ENCODE results near the gene KCNJ9. TPM values are rescaled to one million over a fixed set of nuclear protein-coding genes. Genes with fewer than 3 reads are reported as not detected.
"Not testable (repeated sequence)": the region's sequence is repeated elsewhere in the genome, so short reads cannot be mapped to it uniquely, and the experiment has no call there.

Gene KCNJ9
- total RNA-seq, 1 donor from 2014 or later = not detected

DNA sequence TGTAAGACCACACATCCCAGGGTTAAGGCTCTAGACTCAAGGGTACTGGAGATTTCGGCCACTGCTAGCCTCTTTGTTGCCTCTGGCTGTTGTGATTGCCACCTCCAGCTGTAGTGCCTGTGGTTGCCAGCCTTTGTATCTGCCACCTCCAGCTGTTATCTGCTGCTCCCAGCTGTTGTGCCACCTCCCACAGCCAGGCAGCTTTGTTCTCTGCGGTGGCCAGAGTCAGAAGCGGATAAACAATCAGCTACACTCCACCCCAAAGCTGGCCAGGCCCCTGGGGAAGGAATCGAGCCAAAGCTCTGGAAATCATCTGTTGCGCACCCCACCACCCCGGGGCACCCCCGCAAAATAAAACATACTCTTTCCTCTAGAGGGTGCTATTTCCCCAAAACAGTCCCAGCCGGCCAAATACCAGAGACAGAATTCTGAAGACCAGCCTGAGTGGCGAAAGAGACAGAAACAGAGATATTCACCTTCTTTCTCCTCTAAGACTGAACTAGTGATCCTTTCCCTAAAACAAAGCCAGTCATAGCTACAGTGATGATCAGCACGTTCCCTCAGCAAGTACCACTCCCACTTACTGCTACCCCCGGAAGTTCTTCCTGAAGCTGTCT lies 34.7 kb upstream of the KCNJ9 start:
- peaks cover 7% of the 10 kb centered on the region for H3K4me1 Mint-ChIP-seq (ENCODE audit: unreplicated experiment)
- peak; percentile 82 for DNase-seq (ENCODE audit: extremely low spot score, unreplicated experiment)
- no peak overlapping the region for H3K27ac Mint-ChIP-seq (ENCODE audit: unreplicated experiment)
- no peaks in the 10 kb centered on the region for H3K9me3 Mint-ChIP-seq (ENCODE audit: unreplicated experiment)
- no peak overlapping the region for H3K4me3 Mint-ChIP-seq (ENCODE audit: unreplicated experiment)
- peaks cover 63% of the 10 kb centered on the region for H3K27me3 Mint-ChIP-seq (ENCODE audit: unreplicated experiment)
- H3K36me3 Mint-ChIP-seq (ENCODE audit: unreplicated experiment) = no peaks in the 10 kb centered on the region
- TF ChIP-seq, protein P1, sequence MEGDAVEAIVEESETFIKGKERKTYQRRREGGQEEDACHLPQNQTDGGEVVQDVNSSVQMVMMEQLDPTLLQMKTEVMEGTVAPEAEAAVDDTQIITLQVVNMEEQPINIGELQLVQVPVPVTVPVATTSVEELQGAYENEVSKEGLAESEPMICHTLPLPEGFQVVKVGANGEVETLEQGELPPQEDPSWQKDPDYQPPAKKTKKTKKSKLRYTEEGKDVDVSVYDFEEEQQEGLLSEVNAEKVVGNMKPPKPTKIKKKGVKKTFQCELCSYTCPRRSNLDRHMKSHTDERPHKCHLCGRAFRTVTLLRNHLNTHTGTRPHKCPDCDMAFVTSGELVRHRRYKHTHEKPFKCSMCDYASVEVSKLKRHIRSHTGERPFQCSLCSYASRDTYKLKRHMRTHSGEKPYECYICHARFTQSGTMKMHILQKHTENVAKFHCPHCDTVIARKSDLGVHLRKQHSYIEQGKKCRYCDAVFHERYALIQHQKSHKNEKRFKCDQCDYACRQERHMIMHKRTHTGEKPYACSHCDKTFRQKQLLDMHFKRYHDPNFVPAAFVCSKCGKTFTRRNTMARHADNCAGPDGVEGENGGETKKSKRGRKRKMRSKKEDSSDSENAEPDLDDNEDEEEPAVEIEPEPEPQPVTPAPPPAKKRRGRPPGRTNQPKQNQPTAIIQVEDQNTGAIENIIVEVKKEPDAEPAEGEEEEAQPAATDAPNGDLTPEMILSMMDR (IDR thresholded peaks at IDR 0.05) = peak; percentile 61

DNA sequence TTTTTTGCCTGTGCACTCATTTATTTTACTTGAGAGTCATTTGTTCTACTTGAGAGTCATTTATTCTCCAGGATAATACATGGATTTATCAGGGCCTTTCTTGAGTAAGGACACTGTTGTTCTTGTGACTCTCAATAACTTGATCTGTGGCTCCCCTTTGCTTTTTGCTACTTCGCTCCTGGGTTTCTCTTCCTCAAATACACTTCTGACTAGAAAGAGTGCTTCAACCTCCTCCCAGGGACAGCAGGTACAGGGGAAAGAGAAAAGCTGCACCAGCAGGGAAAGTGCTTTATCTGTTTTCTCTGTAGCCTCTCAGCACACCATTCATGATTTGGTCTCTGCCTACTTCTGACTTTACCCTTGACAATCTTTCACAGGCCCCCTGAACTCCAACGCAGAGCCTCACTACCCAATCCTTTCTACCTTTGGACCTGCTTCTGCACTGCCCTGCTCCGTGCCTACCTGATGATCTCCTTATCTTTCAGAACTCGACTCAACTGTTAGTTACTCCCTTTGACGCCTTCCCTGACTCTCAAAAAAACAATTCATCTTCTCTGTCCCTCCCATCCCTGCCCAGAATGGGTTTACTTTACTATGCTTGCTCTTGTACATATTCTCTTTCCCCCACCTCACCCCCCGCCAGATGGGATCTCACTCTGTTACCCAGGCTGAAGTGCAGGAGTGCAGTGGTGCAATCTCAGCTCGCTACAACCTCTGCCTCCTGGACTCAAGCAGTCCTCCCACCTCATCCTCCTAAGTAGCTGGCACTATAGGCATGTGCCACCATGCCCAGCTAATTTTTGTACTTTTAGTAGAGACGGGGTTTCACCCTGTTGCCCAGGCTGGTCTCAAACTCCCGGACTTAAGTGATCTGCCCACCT lies 34.0 kb upstream of the KCNJ9 start:
- Mint-ChIP-seq H3K27me3 (ENCODE audit: unreplicated experiment) (peaks cover 69% of the 10 kb centered on the region), H3K27ac (ENCODE audit: unreplicated experiment) (no peak overlapping the region), H3K4me3 (ENCODE audit: unreplicated experiment) (no peak overlapping the region), H3K36me3 (ENCODE audit: unreplicated experiment) (no peaks in the 10 kb centered on the region), H3K9me3 (ENCODE audit: unreplicated experiment) (no peaks in the 10 kb centered on the region), H3K4me1 (ENCODE audit: unreplicated experiment) (peaks cover 7% of the 10 kb centered on the region)
- TF ChIP-seq, protein P1 (IDR thresholded peaks at IDR 0.05) = no peak
- DNase-seq (ENCODE audit: extremely low spot score, unreplicated experiment) = peak; percentile 63

GRCh38 chr1:160048335-160048734 lies 33.0 kb upstream of the KCNJ9 start:
- H3K4me3 Mint-ChIP-seq (ENCODE audit: unreplicated experiment) = no peak overlapping the region
- H3K36me3 Mint-ChIP-seq (ENCODE audit: unreplicated experiment) = no peaks in the 10 kb centered on the region
- no peaks in the 10 kb centered on the region for H3K9me3 Mint-ChIP-seq (ENCODE audit: unreplicated experiment)
- H3K27ac Mint-ChIP-seq (ENCODE audit: unreplicated experiment) = no peak overlapping the region
- H3K27me3 Mint-ChIP-seq (ENCODE audit: unreplicated experiment) = peaks cover 71% of the 10 kb centered on the region
- H3K4me1 Mint-ChIP-seq (ENCODE audit: unreplicated experiment) = peaks cover 7% of the 10 kb centered on the region
- TF ChIP-seq, protein P1 (IDR thresholded peaks at IDR 0.05) = no peak
- DNase-seq (ENCODE audit: extremely low spot score, unreplicated experiment) = peak; percentile 21

GRCh38 chr1:160049101-160049500 lies 32.2 kb upstream of the KCNJ9 start:
- Mint-ChIP-seq H3K27ac (ENCODE audit: unreplicated experiment) (no peak overlapping the region), H3K36me3 (ENCODE audit: unreplicated experiment) (no peaks in the 10 kb centered on the region), H3K4me1 (ENCODE audit: unreplicated experiment) (peaks cover 7% of the 10 kb centered on the region), H3K9me3 (ENCODE audit: unreplicated experiment) (no peaks in the 10 kb centered on the region), H3K4me3 (ENCODE audit: unreplicated experiment) (no peak overlapping the region), H3K27me3 (ENCODE audit: unreplicated experiment) (peaks cover 73% of the 10 kb centered on the region)
- peak; percentile 32 for DNase-seq (ENCODE audit: extremely low spot score, unreplicated experiment)
- TF ChIP-seq, protein P1 (IDR thresholded peaks at IDR 0.05) = no peak

DNA sequence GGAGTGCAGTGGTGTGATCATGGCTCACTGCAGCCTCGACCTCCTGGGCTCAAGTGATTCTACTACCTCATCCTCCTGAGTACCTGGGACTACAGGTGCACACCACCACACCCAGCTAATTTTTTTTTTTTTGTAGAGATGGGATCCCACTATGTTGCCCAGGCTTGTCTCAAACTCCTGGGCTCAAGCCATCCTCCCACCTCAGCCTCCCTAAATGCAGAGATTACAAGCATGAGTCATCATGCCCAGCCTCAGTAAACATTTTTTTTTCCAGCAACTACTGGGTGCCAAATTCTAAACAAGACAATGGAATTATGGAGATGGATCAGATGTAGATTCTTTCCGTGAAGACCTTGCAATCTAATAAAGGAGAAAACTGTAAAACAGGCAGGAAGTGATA lies 31.2 kb upstream of the KCNJ9 start:
- DNase-seq (ENCODE audit: extremely low spot score, unreplicated experiment) = peak; percentile 6

More for the DNA sequence above, 31.2 kb upstream of the KCNJ9 start:
- not testable (repeated sequence) for H3K27ac Mint-ChIP-seq (ENCODE audit: unreplicated experiment); H3K36me3 Mint-ChIP-seq (ENCODE audit: unreplicated experiment); H3K4me1 Mint-ChIP-seq (ENCODE audit: unreplicated experiment); H3K9me3 Mint-ChIP-seq (ENCODE audit: unreplicated experiment); H3K4me3 Mint-ChIP-seq (ENCODE audit: unreplicated experiment)
- H3K27me3 Mint-ChIP-seq (ENCODE audit: unreplicated experiment) = peaks cover 69% of the 10 kb centered on the region
